Adrenal gland (tissue), 12 donors: ENCODE results near the gene POLR3GL. TPM values are rescaled to one million over a fixed set of nuclear protein-coding genes. Genes with fewer than 3 reads are reported as not detected.

Experiments used
- DNase-seq, 7 donors: peaks; one replicate each; pipeline ENCODE4 v3.0.0-alpha.2; 2019 to 2020
- H3K27ac ChIP-seq, 5 donors: fragments of 200-600 bp; sonication (generic) in 4 of 5; 1 replicate in 3 of 5; 2 replicates in 2 of 5; pipeline versions ENCODE4 v1.5.1 to v1.8.0; 2016 to 2020; ENCODE audit warnings: mild to moderate bottlenecking in 1 of 5
- H3K27me3 ChIP-seq: fragments of 200-600 bp; 2 replicates; pipeline ENCODE4 v1.8.0; 2021
- H3K36me3 ChIP-seq, 2 donors: fragments of 200-600 bp; replicated peaks in 1 of 2; 1 replicate in 1 of 2; 2 replicates in 1 of 2; pipeline versions ENCODE4 v1.5.1 to v1.8.0; 2018 to 2022
- H3K4me1 ChIP-seq, 2 donors: fragments of 200-600 bp; replicated peaks in 1 of 2; 1 replicate in 1 of 2; 2 replicates in 1 of 2; pipeline versions ENCODE4 v1.5.1 to v1.8.0; 2018 to 2021
- H3K4me3 ChIP-seq, 4 donors: fragments of 200-600 bp; sonication (generic) in 3 of 4; one replicate each; pipeline ENCODE4 v1.5.1; 2016 to 2018
- H3K9me3 ChIP-seq, 3 donors: fragments of 200-600 bp; sonication (generic) in 1 of 3; replicated peaks in 1 of 3; 1 replicate in 2 of 3; 2 replicates in 1 of 3; pipeline versions ENCODE4 v1.5.1 to v1.8.0; 2016 to 2021
- CTCF ChIP-seq, 6 experiments: fragments of 450-650 bp in 4 of 6; fragments of 200-600 bp in 2 of 6; sonication (generic) in 1 of 6; IDR thresholded peaks; 1 replicate in 5 of 6; 2 replicates in 1 of 6; pipeline versions ENCODE4 v1.5.1 to v1.8.0; 2016 to 2021; ENCODE audit warnings: antibody characterized with exemption in 6 of 6, mild to moderate bottlenecking in 2 of 6, moderate library complexity in 1 of 6
- POLR2A ChIP-seq, 2 donors: fragments of 450-650 bp; IDR thresholded peaks; one replicate each; pipeline ENCODE4 v1.6.1; 2017; ENCODE audit warnings: antibody characterized with exemption in 2 of 2, mild to moderate bottlenecking in 2 of 2, moderate library complexity in 1 of 2
- WGBS, 4 donors: extraction: QIAGEN DNeasy Blood & Tissue Kit in 2 of 4; methylation state at CpG; one replicate each; pipeline versions ENCODE4 v1.1.5 to v1.1.7; 2013 to 2017; 5-methylcytosine and 5-hydroxymethylcytosine counted together
- intact Hi-C, 2 donors: fragments of 100-400 bp; cut with DNase I; formaldehyde crosslinking; loops; one replicate each; pipeline versions ENCODE4 v1.14.1 to v1.15.0; 2022 to 2023
- polyA plus RNA-seq, 3 donors: library from polyadenylated mRNA; stranded (reverse); fragments of 200-250 nt in 2 of 3; fragments of 350-450 nt in 1 of 3; fragmentation: Illumina TruSeq in 1 of 3; extraction: RNeasy Lipid Tissue Mini Kit (QIAGEN cat#74804) in 1 of 3; gene quantifications; one replicate each; pipeline ENCODE4 v1.2.3, GENCODE V29; 2013 to 2014
- total RNA-seq, 9 donors: library from RNA; depleted of rRNA in 4 of 9; stranded (reverse); fragments of >200 nt in 4 of 9; fragments of 120-200 nt in 1 of 9; fragmentation: NEBNext Ultra II Directional in 1 of 9; extraction: Animal tissue kit (Norgen Biotek cat#: 25700) in 1 of 9; gene quantifications; one replicate each; pipeline versions ENCODE4 v1.1.0 to v1.2.4, GENCODE V29; 2013 to 2023
- donor health status: healthy with polysubstance abuse.
- donor health status: Bipolar disorder and iron deficiency.
- donor health status: DM: yes; HTN: yes; CAD: no.
- donor health status: DM: no; HTN: no; CAD: no.
- donor health status: DM: no; HTN: no; CAD: no.
- donor health status: DM: yes; HTN: yes; CAD: no.

POLR3GL gene
- total and polyA plus RNA-seq, 12 donors: 18.4 to 48.7 (median 32.4) TPM

- WGBS, 4 donors: 76 to 82% (median 79%) methylated on average over 4 of the region's 4 CpGs
- no peaks in the 10 kb centered on the region for H3K27me3 ChIP-seq
- intact Hi-C loops: no loop called here
- H3K9me3 ChIP-seq: no peaks in the 10 kb centered on the region
- no peak overlapping the region for H3K4me3 ChIP-seq
- H3K36me3 ChIP-seq: peaks cover 0 to 11% of the 10 kb centered on the region in 2 donors
- DNase-seq: no peak
- H3K27ac ChIP-seq: no peak overlapping the region
- H3K4me1 ChIP-seq: peaks cover 0 to 16% of the 10 kb centered on the region in 2 donors
- TF ChIP-seq CTCF (IDR thresholded peaks at IDR 0.05): no peak
- TF ChIP-seq POLR2A (IDR thresholded peaks at IDR 0.05): no peak
Observed at GRCh38 chr1:145949219-145949618, 15.3 kb upstream of the POLR3GL start.

GRCh38 chr1:145951526-145951925 lies 13.0 kb upstream of the POLR3GL start:
- no peak overlapping the region for H3K27ac ChIP-seq
- no peaks in the 10 kb centered on the region for H3K9me3 ChIP-seq
- TF ChIP-seq POLR2A (IDR thresholded peaks at IDR 0.05) (no peak), CTCF (IDR thresholded peaks at IDR 0.05) (no peak)
- H3K27me3 ChIP-seq: no peaks in the 10 kb centered on the region
- peaks cover 23 to 39% of the 10 kb centered on the region in 2 donors for H3K4me1 ChIP-seq
- H3K4me3 ChIP-seq: no peak overlapping the region
- intact Hi-C loops: no loop called here
- DNase-seq: no peak
- WGBS, 4 donors: 71 to 84% (median 81%) methylated on average over 1 of the region's 1 CpG
- peaks cover 0 to 5% of the 10 kb centered on the region in 2 donors for H3K36me3 ChIP-seq

DNA sequence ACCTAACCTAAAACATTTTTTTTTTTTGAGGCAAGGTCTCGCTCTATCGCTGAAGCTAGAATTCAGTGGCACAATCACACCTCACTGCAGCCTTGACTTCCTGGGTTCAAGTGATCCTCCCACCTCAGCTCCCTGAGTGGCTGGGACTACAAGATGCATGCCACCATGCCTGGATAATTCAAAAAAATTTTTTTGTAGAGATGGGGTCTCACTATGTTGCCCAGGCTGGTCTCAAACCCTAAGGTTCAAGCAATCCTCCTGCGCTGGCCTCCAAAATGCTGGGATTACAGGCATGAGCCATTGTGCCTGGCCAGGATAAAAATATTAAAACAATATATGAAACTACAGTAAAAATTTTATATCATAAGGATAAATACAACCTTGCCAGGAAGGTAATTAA lies 11.6 kb upstream of the POLR3GL start:
- DNase-seq: no peak
- Histone ChIP-seq H3K4me3 (no peak overlapping the region), H3K27ac (no peak overlapping the region), H3K27me3 (no peaks in the 10 kb centered on the region), H3K9me3 (no peaks in the 10 kb centered on the region), H3K4me1 (peaks cover 23 to 40% of the 10 kb centered on the region in 2 donors), H3K36me3 (peaks cover 0 to 4% of the 10 kb centered on the region in 2 donors)
- intact Hi-C loops: no loop called here
- 98 to 100% (median 99%) methylated on average over 3 of the region's 3 CpGs for WGBS, 4 donors
- TF ChIP-seq CTCF (IDR thresholded peaks at IDR 0.05): no peak
- no peak for TF ChIP-seq POLR2A (IDR thresholded peaks at IDR 0.05)

DNA sequence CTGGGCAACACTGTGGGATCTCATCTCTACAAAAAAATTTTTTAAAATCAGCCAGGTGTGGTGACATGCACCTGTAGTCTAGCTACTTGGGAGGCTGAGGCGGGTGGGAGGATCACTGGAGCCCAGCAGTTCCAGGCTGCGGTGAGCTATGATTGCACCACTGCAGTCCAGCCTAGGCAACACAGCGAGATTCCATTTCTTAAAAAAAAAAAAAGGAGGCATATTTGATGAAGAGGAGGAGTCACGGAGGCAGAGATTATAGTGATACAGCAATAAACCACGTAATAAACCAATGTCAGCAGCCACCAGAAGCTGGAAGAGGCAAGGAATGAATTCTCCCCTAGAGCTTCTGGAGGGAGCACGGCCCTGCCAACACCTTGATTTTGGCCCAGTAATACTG lies 10.6 kb upstream of the POLR3GL start:
- Histone ChIP-seq H3K4me1 (peaks cover 27 to 46% of the 10 kb centered on the region in 2 donors), H3K27me3 (no peaks in the 10 kb centered on the region), H3K9me3 (no peaks in the 10 kb centered on the region), H3K27ac (no peak overlapping the region), H3K36me3 (peaks cover 0 to 4% of the 10 kb centered on the region in 2 donors), H3K4me3 (no peak overlapping the region)
- no peak for DNase-seq
- TF ChIP-seq POLR2A (IDR thresholded peaks at IDR 0.05) (no peak), CTCF (IDR thresholded peaks at IDR 0.05) (no peak)
- intact Hi-C loops: no loop called here
- WGBS, 4 donors: 81 to 90% (median 86%) methylated on average over 6 of the region's 6 CpGs
